Measurements from ENCODE around the gene ABCC11. TPM values are rescaled to one million over a fixed set of nuclear protein-coding genes. Genes with fewer than 3 reads are reported as not detected.

Gene ABCC11
- total RNA-seq (under 1 TPM in 4 of 7 donors, not detected in 3; 0.17 to 0.37 (median 0.19) TPM), polyA plus RNA-seq (under 1 TPM in 2 of 3 donors, not detected in 1; 0.05 to 0.06 TPM)
- long read RNA-seq, donor 1, result 0 reads
- long read RNA-seq, donor 2, result 0 reads

DNA sequence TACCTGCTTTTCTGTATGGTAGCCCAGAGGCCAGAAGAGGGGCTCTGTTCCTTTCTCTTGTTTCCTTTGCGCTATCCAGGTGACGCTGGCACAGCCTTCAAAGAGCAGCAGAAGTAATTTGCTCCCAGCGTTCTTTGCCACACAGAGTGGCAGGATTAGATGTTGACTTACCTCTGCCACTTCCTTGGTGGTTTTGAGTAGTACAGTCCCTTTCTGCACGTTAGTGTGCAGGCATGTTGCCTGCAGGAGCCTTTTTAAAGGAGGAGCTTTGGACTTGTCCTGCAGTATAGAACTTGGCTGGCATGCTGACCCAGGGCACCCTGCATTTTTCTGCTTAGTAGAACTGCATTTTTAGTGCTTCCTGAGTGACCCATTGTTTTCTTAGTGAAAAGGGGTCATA lies at the start of gene ABCC11:
ABCC11 (minus strand) TSS at position 229 of the 400 bp plus-strand sequence. CDS start 15,618 bp downstream, outside the sequence.
- intact Hi-C loops (cut with DNase I; ENCODE audit: low total_unique reads), result no loop called here
- no peaks in the 10 kb centered on the region for H3K27me3 ChIP-seq (replicated peaks in 1 of 7)
- no peaks in the 10 kb centered on the region for H3K9me3 ChIP-seq
- no peak within 1 kb of the TSS for H3K27ac ChIP-seq
- peaks cover 0 to 8% (median 3%) of the 10 kb centered on the region in 6 donors for H3K36me3 ChIP-seq
- TF ChIP-seq POLR2A (IDR thresholded peaks at IDR 0.05), result no peak
- TF ChIP-seq POLR2AphosphoS5 (IDR thresholded peaks at IDR 0.05), result no peak
- TF ChIP-seq, protein P1, sequence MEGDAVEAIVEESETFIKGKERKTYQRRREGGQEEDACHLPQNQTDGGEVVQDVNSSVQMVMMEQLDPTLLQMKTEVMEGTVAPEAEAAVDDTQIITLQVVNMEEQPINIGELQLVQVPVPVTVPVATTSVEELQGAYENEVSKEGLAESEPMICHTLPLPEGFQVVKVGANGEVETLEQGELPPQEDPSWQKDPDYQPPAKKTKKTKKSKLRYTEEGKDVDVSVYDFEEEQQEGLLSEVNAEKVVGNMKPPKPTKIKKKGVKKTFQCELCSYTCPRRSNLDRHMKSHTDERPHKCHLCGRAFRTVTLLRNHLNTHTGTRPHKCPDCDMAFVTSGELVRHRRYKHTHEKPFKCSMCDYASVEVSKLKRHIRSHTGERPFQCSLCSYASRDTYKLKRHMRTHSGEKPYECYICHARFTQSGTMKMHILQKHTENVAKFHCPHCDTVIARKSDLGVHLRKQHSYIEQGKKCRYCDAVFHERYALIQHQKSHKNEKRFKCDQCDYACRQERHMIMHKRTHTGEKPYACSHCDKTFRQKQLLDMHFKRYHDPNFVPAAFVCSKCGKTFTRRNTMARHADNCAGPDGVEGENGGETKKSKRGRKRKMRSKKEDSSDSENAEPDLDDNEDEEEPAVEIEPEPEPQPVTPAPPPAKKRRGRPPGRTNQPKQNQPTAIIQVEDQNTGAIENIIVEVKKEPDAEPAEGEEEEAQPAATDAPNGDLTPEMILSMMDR (IDR thresholded peaks at IDR 0.05 in 8 of 11, conservative IDR thresholded peaks at IDR 0.05 in 3 of 11), result no peak
- WGBS, 5 donors, result 40 to 62% (median 50%) methylated on average over 4 of the region's 4 CpGs
- peaks cover 20 to 82% (median 47%) of the 10 kb centered on the region in 6 donors for H3K4me1 ChIP-seq
- no peak for DNase-seq
- peak within 1 kb of the TSS in 2 of 8 donors; percentile 5 to 86 for H3K4me3 ChIP-seq

- no peaks in the 10 kb centered on the region for H3K27me3 ChIP-seq (replicated peaks in 1 of 7)
- no peaks in the 10 kb centered on the region for H3K4me1 ChIP-seq
- peaks cover 3 to 100% (median 39%) of the 10 kb centered on the region in 6 donors for H3K36me3 ChIP-seq
- WGBS, 5 donors, result 96 to 100% (median 97%) methylated on average over 1 of the region's 1 CpG
- no peaks in the 10 kb centered on the region for H3K9me3 ChIP-seq
- DNase-seq, result no peak
- no peak overlapping the region for H3K4me3 ChIP-seq
- TF ChIP-seq POLR2A (IDR thresholded peaks at IDR 0.05) (no peak), POLR2AphosphoS5 (IDR thresholded peaks at IDR 0.05) (no peak)
- TF ChIP-seq, protein P1 (IDR thresholded peaks at IDR 0.05 in 8 of 11, conservative IDR thresholded peaks at IDR 0.05 in 3 of 11), result no peak
- no peak overlapping the region for H3K27ac ChIP-seq
- intact Hi-C loops (cut with DNase I; ENCODE audit: low total_unique reads), result no loop called here
Observed at GRCh38 chr16:48295488-48296281, 48.3 kb upstream of the ABCC11 start.

DNA sequence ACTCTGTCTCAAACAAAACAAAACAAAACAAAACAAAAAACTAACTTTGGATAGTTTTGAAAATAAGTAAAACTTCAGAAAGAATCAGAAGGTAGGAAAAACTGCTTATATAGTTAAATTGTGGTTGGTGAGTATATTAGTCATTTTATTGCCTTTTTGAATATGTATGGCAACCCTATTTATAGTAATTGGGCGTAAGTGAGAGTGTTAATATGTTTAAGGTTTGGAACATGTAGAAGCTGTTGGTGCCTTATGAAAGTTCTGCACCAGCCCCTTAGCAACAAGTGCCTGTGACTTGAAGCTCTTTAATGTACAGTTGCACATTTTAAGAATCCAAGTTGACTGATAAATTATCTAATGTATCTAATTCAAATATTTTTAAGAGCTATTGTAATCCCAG lies 47.4 kb upstream of the ABCC11 start:
- TF ChIP-seq POLR2AphosphoS5 (IDR thresholded peaks at IDR 0.05) (no peak), POLR2A (IDR thresholded peaks at IDR 0.05) (no peak)
- TF ChIP-seq, protein P1 (IDR thresholded peaks at IDR 0.05 in 8 of 11, conservative IDR thresholded peaks at IDR 0.05 in 3 of 11), result no peak
- DNase-seq, result no peak
- intact Hi-C loops (cut with DNase I; ENCODE audit: low total_unique reads), result no loop called here
- Histone ChIP-seq H3K27ac (no peak overlapping the region), H3K36me3 (peaks cover 0 to 100% (median 40%) of the 10 kb centered on the region in 6 donors), H3K4me3 (no peak overlapping the region), H3K9me3 (no peaks in the 10 kb centered on the region), H3K27me3 (replicated peaks in 1 of 7) (no peaks in the 10 kb centered on the region), H3K4me1 (no peaks in the 10 kb centered on the region)
- 84 to 92% (median 90%) methylated on average over 1 of the region's 1 CpG for WGBS, 5 donors

DNA sequence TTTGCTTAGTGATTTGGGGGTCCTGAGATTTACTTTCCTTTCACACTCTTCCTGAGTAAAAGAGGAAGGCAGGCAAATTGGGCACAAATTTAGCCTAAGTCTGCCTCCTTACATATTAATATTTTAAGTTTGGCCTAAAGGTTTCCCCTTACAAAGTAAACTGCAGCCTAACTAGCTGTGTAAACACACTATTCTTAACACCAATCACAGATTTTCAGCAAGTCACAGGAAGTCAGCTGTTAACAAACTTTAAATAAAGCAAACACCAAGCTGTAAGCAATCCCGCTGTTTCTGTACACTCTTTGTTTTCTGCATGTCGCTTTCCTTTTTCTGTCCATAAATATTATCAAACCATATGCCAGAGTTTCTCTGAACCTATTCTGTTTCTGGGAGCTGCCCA lies 45.1 kb upstream of the ABCC11 start:
- H3K27ac ChIP-seq, result no peak overlapping the region
- no peaks in the 10 kb centered on the region for H3K4me1 ChIP-seq
- intact Hi-C loops (cut with DNase I; ENCODE audit: low total_unique reads), result no loop called here
- peaks cover 0 to 100% (median 49%) of the 10 kb centered on the region in 6 donors for H3K36me3 ChIP-seq
- no peaks in the 10 kb centered on the region for H3K27me3 ChIP-seq (replicated peaks in 1 of 7)
- H3K9me3 ChIP-seq, result peaks cover 0 to 5% (median 2%) of the 10 kb centered on the region in 8 donors
- no peak overlapping the region for H3K4me3 ChIP-seq
- WGBS, 5 donors, result 85 to 91% (median 87%) methylated on average over 2 of the region's 2 CpGs
- TF ChIP-seq, protein P1 (IDR thresholded peaks at IDR 0.05 in 8 of 11, conservative IDR thresholded peaks at IDR 0.05 in 3 of 11), result no peak
- no peak for TF ChIP-seq POLR2AphosphoS5 (IDR thresholded peaks at IDR 0.05)
- TF ChIP-seq POLR2A (IDR thresholded peaks at IDR 0.05), result no peak
- DNase-seq, result no peak

Data from spleen (tissue), 13 donors.